Glutamatergic neuron (in vitro differentiated cells): ENCODE results near the gene ZNF396. TPM values are rescaled to one million over a fixed set of nuclear protein-coding genes. Genes with fewer than 3 reads are reported as not detected.

ENCODE experiments used
- DNase-seq: peaks from one replicate; pipeline ENCODE4 v3.0.0; 2022
- H3K27ac Mint-ChIP-seq: one replicate; pipeline ENCODE4 v1.8.0; 2020; ENCODE audit warnings: mild to moderate bottlenecking, mixed read lengths, inconsistent platforms; ENCODE audit not compliant: unreplicated experiment
- H3K27me3 Mint-ChIP-seq: one replicate; pipeline ENCODE4 v1.8.0; 2020; ENCODE audit warnings: mild to moderate bottlenecking, moderate library complexity, mixed read lengths, inconsistent platforms; ENCODE audit not compliant: unreplicated experiment
- H3K36me3 Mint-ChIP-seq: one replicate; pipeline ENCODE4 v1.8.0; 2020; ENCODE audit warnings: mild to moderate bottlenecking, mixed read lengths, inconsistent platforms; ENCODE audit not compliant: unreplicated experiment
- H3K4me1 Mint-ChIP-seq: one replicate; pipeline ENCODE4 v1.8.0; 2020; ENCODE audit warnings: mild to moderate bottlenecking, low read depth, mixed read lengths, inconsistent platforms; ENCODE audit not compliant: unreplicated experiment
- H3K4me3 Mint-ChIP-seq: one replicate; pipeline ENCODE4 v1.8.0; 2020; ENCODE audit warnings: mild to moderate bottlenecking, mixed read lengths, inconsistent platforms; ENCODE audit not compliant: unreplicated experiment
- H3K9me3 Mint-ChIP-seq: one replicate; pipeline ENCODE4 v1.8.0; 2020; ENCODE audit warnings: mild to moderate bottlenecking, moderate library complexity, mixed read lengths, inconsistent platforms; ENCODE audit not compliant: unreplicated experiment
- CTCF ChIP-seq: fragments of 200-600 bp; sonication (generic); IDR thresholded peaks from one replicate; pipeline ENCODE4 v1.5.0; 2021; ENCODE audit not compliant: partially characterized antibody, unreplicated experiment
- total RNA-seq: library from RNA; stranded (reverse); fragmentation: NEBNext Ultra II Directional; extraction: Animal tissue kit (Norgen Biotek cat#: 25700); gene quantifications from one replicate; pipeline ENCODE4 v1.2.1, GENCODE V29; 2021; ENCODE audit not compliant: unreplicated experiment

Gene ZNF396
- total RNA-seq, 1 donor from 2014 or later, result 2.1 TPM

GRCh38 chr18:35334212-35334611, 42.9 kb downstream of the ZNF396 start:
- no peaks in the 10 kb centered on the region for H3K4me1 Mint-ChIP-seq
- DNase-seq, result no peak
- no peak overlapping the region for H3K4me3 Mint-ChIP-seq
- no peak for TF ChIP-seq CTCF
- no peaks in the 10 kb centered on the region for H3K9me3 Mint-ChIP-seq
- H3K27ac Mint-ChIP-seq, result no peak overlapping the region
- H3K27me3 Mint-ChIP-seq, result no peaks in the 10 kb centered on the region
- H3K36me3 Mint-ChIP-seq, result no peaks in the 10 kb centered on the region

DNA sequence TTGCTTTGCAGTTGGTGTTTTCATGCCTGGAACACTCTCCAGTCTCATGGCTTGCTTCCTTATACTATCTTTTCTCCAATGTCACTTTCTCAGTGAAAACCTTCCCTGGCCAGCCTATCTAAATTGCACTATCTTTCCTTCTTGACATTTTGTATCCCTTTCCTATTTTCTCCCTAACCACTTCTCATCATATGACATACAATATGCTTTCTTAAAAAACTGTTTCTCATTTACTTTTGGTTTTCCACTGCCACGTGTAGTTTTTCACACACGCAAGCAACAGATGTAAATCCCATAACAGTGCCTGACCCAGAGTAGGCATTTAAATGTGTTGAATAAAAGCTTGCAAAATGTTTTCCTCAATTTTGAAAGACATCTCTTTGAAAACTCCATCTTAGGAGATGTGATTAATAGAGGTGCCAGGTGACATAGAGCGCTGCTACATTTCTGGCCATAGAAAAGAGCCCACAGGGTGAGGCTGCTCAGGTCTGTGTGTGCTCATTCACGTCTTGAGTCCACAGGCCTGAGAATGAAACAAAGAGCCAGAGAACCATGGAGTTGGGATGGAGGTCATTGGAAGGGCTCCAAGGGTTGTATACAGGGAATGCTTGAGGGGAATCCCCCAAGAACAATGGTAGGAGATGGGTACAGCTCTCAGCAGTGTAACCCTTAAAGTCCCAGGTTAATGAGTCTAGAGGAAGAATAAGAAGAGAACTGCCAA, 45.6 kb downstream of the ZNF396 start:
- TF ChIP-seq CTCF, result no peak
- H3K9me3 Mint-ChIP-seq, result no peaks in the 10 kb centered on the region
- H3K4me1 Mint-ChIP-seq, result no peaks in the 10 kb centered on the region
- H3K27ac Mint-ChIP-seq, result no peak overlapping the region
- H3K4me3 Mint-ChIP-seq, result no peak overlapping the region
- DNase-seq, result no peak
- H3K27me3 Mint-ChIP-seq, result no peaks in the 10 kb centered on the region
- no peaks in the 10 kb centered on the region for H3K36me3 Mint-ChIP-seq

GRCh38 chr18:35328868-35329267, 48.3 kb downstream of the ZNF396 start:
- no peak for DNase-seq
- Mint-ChIP-seq H3K27ac (no peak overlapping the region), H3K27me3 (no peaks in the 10 kb centered on the region), H3K4me1 (no peaks in the 10 kb centered on the region), H3K4me3 (no peak overlapping the region), H3K36me3 (no peaks in the 10 kb centered on the region), H3K9me3 (no peaks in the 10 kb centered on the region)
- no peak for TF ChIP-seq CTCF

- Mint-ChIP-seq H3K9me3 (no peaks in the 10 kb centered on the region), H3K27ac (no peak overlapping the region), H3K4me1 (no peaks in the 10 kb centered on the region), H3K27me3 (no peaks in the 10 kb centered on the region), H3K4me3 (no peak overlapping the region), H3K36me3 (no peaks in the 10 kb centered on the region)
- DNase-seq, result no peak
- TF ChIP-seq CTCF, result no peak
These were observed 50.3 kb downstream of the ZNF396 start for GRCh38 chr18:35326695-35327387.

- Mint-ChIP-seq H3K9me3 (no peaks in the 10 kb centered on the region), H3K27me3 (no peaks in the 10 kb centered on the region), H3K4me1 (no peaks in the 10 kb centered on the region), H3K4me3 (no peak overlapping the region), H3K27ac (no peak overlapping the region), H3K36me3 (no peaks in the 10 kb centered on the region)
- TF ChIP-seq CTCF, result no peak
- no peak for DNase-seq
These were observed 52.0 kb downstream of the ZNF396 start for GRCh38 chr18:35324926-35325655.
